Loucy (cell line): ENCODE measurements around the gene GREB1L.

Experiments
- H2AFZ ChIP-seq: fragments of 200-600 bp; sonication (generic); 2 replicates; pipeline ENCODE4 v1.6.0; 2016; ENCODE audit warnings: antibody characterized with exemption, mild to moderate bottlenecking, low read length, moderate library complexity
- H3F3A ChIP-seq: fragments of 200-600 bp; 2 replicates; pipeline ENCODE4 v1.6.0; 2016; ENCODE audit warnings: antibody characterized with exemption, low read depth, mild to moderate bottlenecking
- H3K27me3 ChIP-seq: fragments of 200-600 bp; sonication (generic); 2 replicates; pipeline ENCODE4 v1.6.1; 2014; ENCODE audit warnings: low read length, mild to moderate bottlenecking; ENCODE audit not compliant: insufficient read depth, poor library complexity, severe bottlenecking
- H3K36me3 ChIP-seq: fragments of 200-600 bp; sonication (generic); 2 replicates; pipeline ENCODE4 v1.6.1; 2016; ENCODE audit warnings: low read length; ENCODE audit not compliant: insufficient read depth
- H3K4me1 ChIP-seq: fragments of 200-600 bp; sonication (generic); 2 replicates; pipeline ENCODE4 v1.5.1; 2014; ENCODE audit warnings: low read length, mild to moderate bottlenecking; ENCODE audit not compliant: insufficient read depth, poor library complexity, severe bottlenecking
- H3K4me2 ChIP-seq: fragments of 200-600 bp; sonication (generic); 2 replicates; pipeline ENCODE4 v1.6.0; 2014; ENCODE audit warnings: antibody characterized with exemption, low read length, low read depth, mild to moderate bottlenecking; ENCODE audit not compliant: poor library complexity, severe bottlenecking
- H3K4me3 ChIP-seq: fragments of 200-600 bp; sonication (generic); 2 replicates; pipeline ENCODE4 v1.5.1; 2014; ENCODE audit warnings: low read length, mild to moderate bottlenecking, mixed read lengths; ENCODE audit not compliant: poor library complexity, severe bottlenecking
- H3K79me2 ChIP-seq: fragments of 200-600 bp; sonication (generic); 2 replicates; pipeline ENCODE4 v1.6.1; 2014; ENCODE audit warnings: low read length; ENCODE audit not compliant: insufficient read depth
- H3K9ac ChIP-seq: fragments of 200-600 bp; sonication (generic); 2 replicates; pipeline ENCODE4 v1.6.0; 2014; ENCODE audit warnings: mild to moderate bottlenecking, low read depth, low read length, moderate library complexity; ENCODE audit not compliant: poor library complexity, severe bottlenecking
- H3K9me2 ChIP-seq: fragments of 200-600 bp; sonication (generic); replicated peaks from 2 replicates; pipeline ENCODE4 v1.6.1; 2016; ENCODE audit warnings: low read depth, low read length, mixed read lengths
- H3K9me3 ChIP-seq: fragments of 200-600 bp; sonication (generic); 2 replicates; pipeline ENCODE4 v1.6.1; 2014; ENCODE audit warnings: mild to moderate bottlenecking, antibody characterized with exemption, low read length, low read depth; ENCODE audit not compliant: insufficient read depth
- H4K20me1 ChIP-seq: fragments of 200-600 bp; sonication (generic); 2 replicates; pipeline ENCODE4 v1.6.0; 2014; ENCODE audit warnings: antibody characterized with exemption, low read length, mild to moderate bottlenecking; ENCODE audit not compliant: insufficient read depth, poor library complexity, severe bottlenecking
- CTCF ChIP-seq: fragments of 200-600 bp; sonication (generic); conservative IDR thresholded peaks from 2 replicates; pipeline ENCODE4 v1.5.1; 2014; ENCODE audit warnings: mild to moderate bottlenecking, antibody characterized with exemption, low read length
- EZH2phosphoT487 ChIP-seq: fragments of 200-600 bp; IDR thresholded peaks from 2 replicates; pipeline ENCODE4 v1.6.1; 2018; ENCODE audit warnings: antibody characterized with exemption, mild to moderate bottlenecking, moderate library complexity, borderline replicate concordance

Gene GREB1L

DNA sequence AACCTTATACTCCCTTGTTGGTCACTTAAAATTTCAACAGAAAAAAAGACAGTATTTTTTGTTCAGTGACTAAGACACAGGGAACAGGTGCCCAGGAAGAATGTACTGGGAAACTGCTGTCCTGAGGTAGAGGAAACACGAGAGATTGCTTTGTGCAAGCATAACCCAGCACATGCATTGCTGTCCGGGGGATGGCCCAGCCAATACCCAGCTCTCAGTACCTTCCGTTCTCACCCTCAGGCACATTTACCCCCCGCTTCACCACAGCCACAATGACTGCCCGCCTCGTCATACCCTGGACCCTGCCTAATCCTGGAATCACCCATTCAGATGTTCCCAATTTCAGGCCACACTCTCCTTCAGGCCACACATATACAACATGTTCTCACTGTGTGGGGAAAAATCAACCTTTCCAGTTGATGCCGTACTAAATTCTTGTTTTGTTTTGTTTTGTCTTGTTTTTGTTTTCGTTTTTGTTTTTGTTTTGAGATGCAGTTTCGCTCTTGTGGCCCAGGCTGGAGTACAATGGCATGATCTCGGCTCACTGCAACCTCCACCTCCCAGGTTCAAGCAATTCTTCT lies 217.8 kb downstream of the GREB1L start:
- TF ChIP-seq CTCF (no peak), EZH2phosphoT487 (no peak)
- no peak overlapping the region for H3K4me2 ChIP-seq
- no peaks in the 10 kb centered on the region for H3K9me2 ChIP-seq
- H3K79me2 ChIP-seq, result no peaks in the 10 kb centered on the region
- no peaks in the 10 kb centered on the region for H3K36me3 ChIP-seq
- H4K20me1 ChIP-seq, result no peaks in the 10 kb centered on the region
- no peaks in the 10 kb centered on the region for H3K9me3 ChIP-seq
- no peaks in the 10 kb centered on the region for H3K27me3 ChIP-seq
- no peaks in the 10 kb centered on the region for H3F3A ChIP-seq
- H3K9ac ChIP-seq, result no peak overlapping the region
- H3K4me3 ChIP-seq, result no peak overlapping the region
- no peaks in the 10 kb centered on the region for H3K4me1 ChIP-seq
- H2AFZ ChIP-seq, result no peak overlapping the region

GRCh38 chr18:21461460-21461859 lies 219.4 kb downstream of the GREB1L start:
- no peaks in the 10 kb centered on the region for H4K20me1 ChIP-seq
- H3K27me3 ChIP-seq, result no peaks in the 10 kb centered on the region
- no peak overlapping the region for H2AFZ ChIP-seq
- no peaks in the 10 kb centered on the region for H3F3A ChIP-seq
- H3K9me2 ChIP-seq, result no peaks in the 10 kb centered on the region
- no peaks in the 10 kb centered on the region for H3K4me1 ChIP-seq
- H3K4me3 ChIP-seq, result no peak overlapping the region
- no peak overlapping the region for H3K9ac ChIP-seq
- no peaks in the 10 kb centered on the region for H3K9me3 ChIP-seq
- no peaks in the 10 kb centered on the region for H3K36me3 ChIP-seq
- no peaks in the 10 kb centered on the region for H3K79me2 ChIP-seq
- no peak overlapping the region for H3K4me2 ChIP-seq
- TF ChIP-seq EZH2phosphoT487 (no peak), CTCF (no peak)

- H3K9ac ChIP-seq, result no peak overlapping the region
- H3F3A ChIP-seq, result no peaks in the 10 kb centered on the region
- H2AFZ ChIP-seq, result no peak overlapping the region
- no peaks in the 10 kb centered on the region for H3K9me3 ChIP-seq
- H3K4me2 ChIP-seq, result no peak overlapping the region
- H4K20me1 ChIP-seq, result no peaks in the 10 kb centered on the region
- H3K36me3 ChIP-seq, result no peaks in the 10 kb centered on the region
- no peak overlapping the region for H3K4me3 ChIP-seq
- H3K27me3 ChIP-seq, result no peaks in the 10 kb centered on the region
- TF ChIP-seq EZH2phosphoT487 (no peak), CTCF (no peak)
- no peaks in the 10 kb centered on the region for H3K4me1 ChIP-seq
- H3K9me2 ChIP-seq, result no peaks in the 10 kb centered on the region
- no peaks in the 10 kb centered on the region for H3K79me2 ChIP-seq
Observed at GRCh38 chr18:21463718-21464117, 221.7 kb downstream of the GREB1L start.
